HepG2 (cell line): ENCODE data around the gene ASMT. TPM values are rescaled to one million over a fixed set of nuclear protein-coding genes. Genes with fewer than 3 reads are reported as not detected.

ENCODE experiments used
- ATAC-seq: fragments of 200-7000 bp; cut with Tn5 transposase; 3 replicates; pipeline ENCODE4 v1.9.1; 2020; ENCODE audit warnings: mild to moderate bottlenecking, moderate library complexity
- BruUV-seq: library from RNA; stranded (reverse); fragments of 400-500 nt; replicated peaks from 2 replicates; lab custom pipeline; 2021; lab: Mats Ljungman, UMichigan
- CTCF ChIA-PET: fragments of 300-600 bp; formaldehyde crosslinking; extraction: SDS; loops from one replicate; lab custom pipeline; 2021; ENCODE audit warnings: low total read pairs, inconsistent platforms, low intra/inter-chr PET ratio; lab: Yijun Ruan, JAX
- POLR2A ChIA-PET: fragments of 350-600 bp; sonication (Branson Sonifier 250); formaldehyde crosslinking; loops from one replicate; lab custom pipeline; 2020; ENCODE audit warnings: antibody characterized with exemption, inconsistent platforms; lab: Yijun Ruan, JAX
- DNase-seq: peaks from one replicate; pipeline ENCODE4 v3.0.0-alpha.2; 2015; ENCODE audit warnings: low spot score
- FAIRE-seq: peaks from 3 replicates; lab custom pipeline; 2011; peaks lifted over from hg19 to GRCh38; lab: Jason Lieb, UNC
- H2AFZ ChIP-seq: one replicate; pipeline ENCODE4 v1.6.1; 2011; ENCODE audit warnings: low read length, inconsistent platforms
- H3K27ac ChIP-seq: fragments of 300-600 bp; 3 replicates; pipeline ENCODE4 v1.8.0; 2011; ENCODE audit warnings: mixed run types, mild to moderate bottlenecking, mixed read lengths, low read length, inconsistent platforms; ENCODE audit not compliant: insufficient read depth; ENCODE audit errors: extremely low read length
- H3K27me3 ChIP-seq, 2 experiments: fragments of 200-600 bp in 1 of 2; 2 replicates in 1 of 2; 3 replicates in 1 of 2; pipeline versions ENCODE4 v1.6.0 to v1.8.0; 2011; ENCODE audit warnings: low read length in 2 of 2, mild to moderate bottlenecking in 2 of 2, moderate library complexity in 2 of 2, inconsistent platforms in 1 of 2; ENCODE audit not compliant: insufficient read depth in 2 of 2, control insufficient read depth in 1 of 2
- H3K36me3 ChIP-seq, 2 experiments: fragments of 200-600 bp in 1 of 2; replicated peaks in 1 of 2; 2 replicates in 1 of 2; 3 replicates in 1 of 2; pipeline versions ENCODE4 v1.5.1 to v1.8.0; 2011; ENCODE audit warnings: low read length in 2 of 2, inconsistent platforms in 1 of 2; ENCODE audit not compliant: insufficient read depth in 2 of 2, control insufficient read depth in 1 of 2
- H3K4me1 ChIP-seq: 2 replicates; pipeline ENCODE4 v1.5.1; 2012; ENCODE audit warnings: low read length, inconsistent platforms; ENCODE audit not compliant: insufficient read depth
- H3K4me2 ChIP-seq: 2 replicates; pipeline ENCODE4 v1.6.0; 2011; ENCODE audit warnings: low read depth, low read length, inconsistent platforms
- H3K4me3 ChIP-seq, 3 experiments: fragments of 200-600 bp in 1 of 3; sonication (generic), shearing (Covaris generic) in 1 of 3; replicated peaks in 1 of 3; 2 replicates each; pipeline ENCODE4 v1.5.1; 2011 to 2016; ENCODE audit warnings: low read length in 3 of 3, inconsistent platforms in 2 of 3, low read depth in 2 of 3, mild to moderate bottlenecking in 2 of 3, control low read depth in 1 of 3, mixed read lengths in 1 of 3; ENCODE audit not compliant: insufficient read depth in 1 of 3
- H3K79me2 ChIP-seq: one replicate; pipeline ENCODE4 v1.6.1; 2011; ENCODE audit warnings: low read length, inconsistent platforms; ENCODE audit not compliant: insufficient read depth
- H3K9ac ChIP-seq: 2 replicates; pipeline ENCODE4 v1.6.0; 2011; ENCODE audit warnings: mild to moderate bottlenecking, low read depth, low read length, inconsistent platforms; ENCODE audit not compliant: insufficient read depth
- H3K9me3 ChIP-seq: 2 replicates; pipeline ENCODE4 v1.5.1; 2012; ENCODE audit warnings: mild to moderate bottlenecking, low read length
- H4K20me1 ChIP-seq: 2 replicates; pipeline ENCODE4 v1.6.0; 2011; ENCODE audit warnings: inconsistent platforms, mild to moderate bottlenecking, low read length, moderate library complexity; ENCODE audit not compliant: insufficient read depth
- FIP1L1 ChIP-seq: fragments of 200-400 bp; formaldehyde crosslinking; IDR thresholded peaks from 2 replicates; pipeline ENCODE4 v1.6.1; 2018; ENCODE audit warnings: low read depth, mild to moderate bottlenecking, low read length, moderate library complexity, borderline replicate concordance; ENCODE audit not compliant: insufficient read depth
- GLI4 ChIP-seq: sonication (generic); formaldehyde crosslinking; IDR thresholded peaks from 2 replicates; pipeline ENCODE4 v1.5.1; 2020; ENCODE audit warnings: missing genetic modification reagents, mild to moderate bottlenecking, moderate library complexity, borderline replicate concordance
- HHEX ChIP-seq: IDR thresholded peaks from 2 replicates; pipeline ENCODE4 v1.6.1; 2016; ENCODE audit warnings: control low read depth
- PTBP1 ChIP-seq: fragments of 200-400 bp; formaldehyde crosslinking; IDR thresholded peaks from 2 replicates; pipeline ENCODE4 v1.6.1; 2018; ENCODE audit warnings: low read length, low read depth; ENCODE audit not compliant: poor library complexity, severe bottlenecking
- SKIL ChIP-seq: sonication (generic); formaldehyde crosslinking; IDR thresholded peaks from 2 replicates; pipeline ENCODE4 v1.8.0; 2022; ENCODE audit warnings: missing genetic modification reagents, mild to moderate bottlenecking, moderate library complexity, borderline replicate concordance
- SNRNP70 ChIP-seq: fragments of 200-400 bp; formaldehyde crosslinking; IDR thresholded peaks from 2 replicates; pipeline ENCODE4 v1.6.1; 2017; ENCODE audit warnings: mild to moderate bottlenecking, low read depth, low read length, moderate library complexity
- SYNCRIP ChIP-seq: fragments of 200-400 bp; formaldehyde crosslinking; IDR thresholded peaks from 2 replicates; pipeline ENCODE4 v1.6.1; 2018; ENCODE audit warnings: mild to moderate bottlenecking, low read depth, low read length; ENCODE audit not compliant: insufficient read depth
- U2AF2 ChIP-seq: fragments of 200-400 bp; formaldehyde crosslinking; IDR thresholded peaks from 2 replicates; pipeline ENCODE4 v1.6.1; 2017; ENCODE audit warnings: low read depth, mild to moderate bottlenecking, low read length
- ZFP36L2 ChIP-seq: sonication (generic); formaldehyde crosslinking; IDR thresholded peaks from 2 replicates; pipeline ENCODE4 v1.4.0; 2020; ENCODE audit warnings: missing genetic modification reagents
- ZNF12 ChIP-seq: sonication (generic); formaldehyde crosslinking; IDR thresholded peaks from 2 replicates; pipeline ENCODE4 v1.5.0; 2020; ENCODE audit warnings: missing genetic modification reagents
- ZNF441 ChIP-seq: sonication (generic); formaldehyde crosslinking; IDR thresholded peaks from 2 replicates; pipeline ENCODE4 v1.7.0; 2021; ENCODE audit warnings: missing genetic modification reagents, borderline replicate concordance
- ZNF552 ChIP-seq: sonication (generic); formaldehyde crosslinking; IDR thresholded peaks from 2 replicates; pipeline ENCODE4 v1.9.0; 2022; ENCODE audit warnings: missing genetic modification reagents, mild to moderate bottlenecking, borderline replicate concordance
- ZNF746 ChIP-seq: sonication (generic); formaldehyde crosslinking; IDR thresholded peaks from 2 replicates; pipeline ENCODE4 v1.8.0; 2022; ENCODE audit warnings: mild to moderate bottlenecking, missing genetic modification reagents
- ZNF788 ChIP-seq: sonication (generic); formaldehyde crosslinking; IDR thresholded peaks from 2 replicates; pipeline ENCODE4 v1.5.0; 2020; ENCODE audit warnings: mild to moderate bottlenecking, missing genetic modification reagents, borderline replicate concordance
- WGBS: methylation state at CpG from one replicate; pipeline ENCODE4 v1.1.6; 2017; ENCODE audit warnings: low lambda C conversion rate; 5-methylcytosine and 5-hydroxymethylcytosine counted together
- in situ Hi-C: cut with HindIII; loops from 2 replicates; pipeline ENCODE4 v1.10.0; 2017; ENCODE audit warnings: low pct_unique_long_range_greater_than_20kb; ENCODE audit not compliant: extremely low pct_ligation_motif_present
- intact Hi-C: fragments of 100-400 bp; cut with micrococcal nuclease; formaldehyde crosslinking; loops from one replicate; pipeline ENCODE4 v1.10.0; 2022; ENCODE audit not compliant: unreplicated experiment
- polyA plus RNA-seq, 8 experiments: library from polyadenylated mRNA; depleted of rRNA in 3 of 8; stranded (reverse) in 7 of 8; unstranded in 1 of 8; fragments of >200 nt; fragmentation: Illumina TruSeq in 4 of 8; extraction: Trizol in 4 of 8; gene quantifications; 2 replicates each; pipeline versions ENCODE4 v1.2.1 to v1.2.3, GENCODE V29; 2011 to 2016; ENCODE audit warnings: low read depth in 4 of 8, missing spikeins in 1 of 8, mixed read lengths in 1 of 8; ENCODE audit not compliant: insufficient read depth in 1 of 8
- total RNA-seq, 5 experiments: library from RNA; depleted of rRNA; stranded (reverse); fragments of >200 nt; fragmentation: Illumina TruSeq; extraction: Trizol; gene quantifications; 2 replicates each; pipeline ENCODE4 v1.2.3, GENCODE V29; 2016; ENCODE audit warnings: low read depth in 1 of 5
- TF ChIP-seq, protein P1 (sequence below): sonication (generic); formaldehyde crosslinking; IDR thresholded peaks from 2 replicates; pipeline ENCODE4 v1.4.0; 2020; ENCODE audit warnings: mild to moderate bottlenecking, missing genetic modification reagents
- TF ChIP-seq, protein P2 (sequence below): IDR thresholded peaks from 2 replicates; pipeline ENCODE4 v1.4.0; 2020; ENCODE audit warnings: mild to moderate bottlenecking, missing genetic modification reagents

ASMT gene
- total and polyA plus RNA-seq, 2 of the 13 experiments (the other 11 are each of a cell fraction or from before 2014, with no cell fraction given): 0.04 TPM; not detected in 1

DNA sequence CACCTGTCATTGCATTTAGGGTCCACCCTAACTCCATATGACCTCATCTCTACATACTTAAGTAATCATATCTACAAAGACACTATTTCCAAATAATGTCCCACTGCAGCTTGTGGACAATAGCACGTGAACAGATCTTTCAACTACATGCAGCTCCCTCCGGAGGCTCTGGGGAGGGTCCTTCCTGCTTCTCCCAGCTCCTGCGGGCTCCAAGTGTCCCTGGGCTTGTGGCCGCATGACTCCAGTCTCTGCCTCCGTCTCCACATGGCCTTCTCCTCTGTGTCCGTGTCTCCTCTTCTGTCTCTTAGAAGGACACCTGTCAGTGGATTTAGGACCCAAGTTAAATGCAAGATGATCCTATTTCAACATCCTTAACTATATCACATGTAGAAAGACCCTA lies 52.7 kb downstream of the ASMT start:
- no peak overlapping the region for H3K4me2 ChIP-seq
- ChIA-PET CTCF (no interaction called here), POLR2A (no interaction called here)
- no peaks in the 10 kb centered on the region for H3K4me1 ChIP-seq
- no peaks in the 10 kb centered on the region for H3K79me2 ChIP-seq
- FAIRE-seq: no peak
- BruUV-seq: no TSS peak
- H3K27me3 ChIP-seq: 0 out of 5 replicates have a peak, but pooled peaks cover 0 to 4% of the 10 kb centered on the region in 2 experiments
- no peak for DNase-seq
- H3K9me3 ChIP-seq: no peaks in the 10 kb centered on the region
- intact Hi-C loops: no loop called here
- no peak overlapping the region for H3K9ac ChIP-seq
- in situ Hi-C loops: no loop called here
- H3K4me3 ChIP-seq: no peak overlapping the region
- WGBS: 2% methylated on average over 4 of the region's 6 CpGs
- no peak for ATAC-seq
- H3K27ac ChIP-seq: no peak overlapping the region
- no peak overlapping the region for H2AFZ ChIP-seq
- H3K36me3 ChIP-seq: no peaks in the 10 kb centered on the region
- H4K20me1 ChIP-seq: no peaks in the 10 kb centered on the region
- TF ChIP-seq ZNF12 (CRISPR knock-in tag): no peak
- no peak for TF ChIP-seq SYNCRIP
- TF ChIP-seq SNRNP70: no peak
- no peak for TF ChIP-seq ZNF441 (CRISPR knock-in tag)
- no peak for TF ChIP-seq SKIL (CRISPR knock-in tag)
- TF ChIP-seq ZNF746 (CRISPR knock-in tag): no peak
- no peak for TF ChIP-seq FIP1L1
- TF ChIP-seq PTBP1: no peak
- no peak for TF ChIP-seq ZNF788 (CRISPR knock-in tag)
- TF ChIP-seq U2AF2: no peak
- no peak for TF ChIP-seq ZFP36L2 (CRISPR knock-in tag)
- TF ChIP-seq, protein P1, sequence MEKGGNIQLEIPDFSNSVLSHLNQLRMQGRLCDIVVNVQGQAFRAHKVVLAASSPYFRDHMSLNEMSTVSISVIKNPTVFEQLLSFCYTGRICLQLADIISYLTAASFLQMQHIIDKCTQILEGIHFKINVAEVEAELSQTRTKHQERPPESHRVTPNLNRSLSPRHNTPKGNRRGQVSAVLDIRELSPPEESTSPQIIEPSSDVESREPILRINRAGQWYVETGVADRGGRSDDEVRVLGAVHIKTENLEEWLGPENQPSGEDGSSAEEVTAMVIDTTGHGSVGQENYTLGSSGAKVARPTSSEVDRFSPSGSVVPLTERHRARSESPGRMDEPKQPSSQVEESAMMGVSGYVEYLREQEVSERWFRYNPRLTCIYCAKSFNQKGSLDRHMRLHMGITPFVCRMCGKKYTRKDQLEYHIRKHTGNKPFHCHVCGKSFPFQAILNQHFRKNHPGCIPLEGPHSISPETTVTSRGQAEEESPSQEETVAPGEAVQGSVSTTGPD (CRISPR knock-in tag): no peak
- TF ChIP-seq, protein P2, sequence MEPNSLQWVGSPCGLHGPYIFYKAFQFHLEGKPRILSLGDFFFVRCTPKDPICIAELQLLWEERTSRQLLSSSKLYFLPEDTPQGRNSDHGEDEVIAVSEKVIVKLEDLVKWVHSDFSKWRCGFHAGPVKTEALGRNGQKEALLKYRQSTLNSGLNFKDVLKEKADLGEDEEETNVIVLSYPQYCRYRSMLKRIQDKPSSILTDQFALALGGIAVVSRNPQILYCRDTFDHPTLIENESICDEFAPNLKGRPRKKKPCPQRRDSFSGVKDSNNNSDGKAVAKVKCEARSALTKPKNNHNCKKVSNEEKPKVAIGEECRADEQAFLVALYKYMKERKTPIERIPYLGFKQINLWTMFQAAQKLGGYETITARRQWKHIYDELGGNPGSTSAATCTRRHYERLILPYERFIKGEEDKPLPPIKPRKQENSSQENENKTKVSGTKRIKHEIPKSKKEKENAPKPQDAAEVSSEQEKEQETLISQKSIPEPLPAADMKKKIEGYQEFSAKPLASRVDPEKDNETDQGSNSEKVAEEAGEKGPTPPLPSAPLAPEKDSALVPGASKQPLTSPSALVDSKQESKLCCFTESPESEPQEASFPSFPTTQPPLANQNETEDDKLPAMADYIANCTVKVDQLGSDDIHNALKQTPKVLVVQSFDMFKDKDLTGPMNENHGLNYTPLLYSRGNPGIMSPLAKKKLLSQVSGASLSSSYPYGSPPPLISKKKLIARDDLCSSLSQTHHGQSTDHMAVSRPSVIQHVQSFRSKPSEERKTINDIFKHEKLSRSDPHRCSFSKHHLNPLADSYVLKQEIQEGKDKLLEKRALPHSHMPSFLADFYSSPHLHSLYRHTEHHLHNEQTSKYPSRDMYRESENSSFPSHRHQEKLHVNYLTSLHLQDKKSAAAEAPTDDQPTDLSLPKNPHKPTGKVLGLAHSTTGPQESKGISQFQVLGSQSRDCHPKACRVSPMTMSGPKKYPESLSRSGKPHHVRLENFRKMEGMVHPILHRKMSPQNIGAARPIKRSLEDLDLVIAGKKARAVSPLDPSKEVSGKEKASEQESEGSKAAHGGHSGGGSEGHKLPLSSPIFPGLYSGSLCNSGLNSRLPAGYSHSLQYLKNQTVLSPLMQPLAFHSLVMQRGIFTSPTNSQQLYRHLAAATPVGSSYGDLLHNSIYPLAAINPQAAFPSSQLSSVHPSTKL (CRISPR knock-in tag): no peak
- TF ChIP-seq ZNF552: no peak
- no peak for TF ChIP-seq GLI4 (CRISPR knock-in tag)
- TF ChIP-seq HHEX (CRISPR knock-in tag): no peak
